Breast epithelium (tissue), 3 donors: ENCODE data around the gene ELP5.

Experiments used
- POLR2A ChIP-seq: fragments of 450-650 bp; IDR thresholded peaks from one replicate; pipeline ENCODE4 v1.6.1; 2016; ENCODE audit warnings: antibody characterized with exemption, mild to moderate bottlenecking, moderate library complexity
- POLR2AphosphoS5 ChIP-seq, 3 donors: sonication (generic); formaldehyde crosslinking; IDR thresholded peaks; one replicate each; pipeline ENCODE4 v1.6.1; 2017; ENCODE audit warnings: antibody characterized with exemption in 3 of 3
- TF ChIP-seq, protein P1 (sequence below), 3 donors: fragments of 450-650 bp; IDR thresholded peaks; one replicate each; pipeline ENCODE4 v1.5.1; 2016 to 2017; ENCODE audit warnings: antibody characterized with exemption in 3 of 3, mild to moderate bottlenecking in 3 of 3, moderate library complexity in 3 of 3

DNA sequence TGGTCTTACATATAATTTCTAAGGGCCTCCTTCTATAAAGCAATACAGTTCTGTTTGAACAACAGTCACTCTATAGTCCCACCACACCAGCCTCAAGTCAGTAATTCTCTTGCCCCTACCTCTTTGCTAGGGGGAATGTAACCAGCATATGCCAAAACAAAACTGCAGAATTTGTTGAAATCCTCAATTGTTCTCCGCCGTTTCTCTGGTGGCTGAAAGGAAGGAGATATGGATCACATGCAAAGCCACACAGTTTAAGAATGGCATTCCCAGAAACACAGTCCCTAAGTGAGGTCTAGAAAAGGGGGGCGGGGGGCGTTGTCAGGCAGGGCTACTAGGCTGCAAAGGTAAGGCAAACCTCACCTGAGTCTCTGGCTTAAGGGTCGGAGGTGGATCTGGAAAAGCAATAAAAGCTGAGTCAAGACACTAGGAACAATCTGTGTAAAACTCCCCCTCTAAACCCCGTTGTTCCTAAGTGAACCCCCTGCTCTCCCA lies 14.7 kb upstream of the ELP5 start:
- TF ChIP-seq, protein P1, sequence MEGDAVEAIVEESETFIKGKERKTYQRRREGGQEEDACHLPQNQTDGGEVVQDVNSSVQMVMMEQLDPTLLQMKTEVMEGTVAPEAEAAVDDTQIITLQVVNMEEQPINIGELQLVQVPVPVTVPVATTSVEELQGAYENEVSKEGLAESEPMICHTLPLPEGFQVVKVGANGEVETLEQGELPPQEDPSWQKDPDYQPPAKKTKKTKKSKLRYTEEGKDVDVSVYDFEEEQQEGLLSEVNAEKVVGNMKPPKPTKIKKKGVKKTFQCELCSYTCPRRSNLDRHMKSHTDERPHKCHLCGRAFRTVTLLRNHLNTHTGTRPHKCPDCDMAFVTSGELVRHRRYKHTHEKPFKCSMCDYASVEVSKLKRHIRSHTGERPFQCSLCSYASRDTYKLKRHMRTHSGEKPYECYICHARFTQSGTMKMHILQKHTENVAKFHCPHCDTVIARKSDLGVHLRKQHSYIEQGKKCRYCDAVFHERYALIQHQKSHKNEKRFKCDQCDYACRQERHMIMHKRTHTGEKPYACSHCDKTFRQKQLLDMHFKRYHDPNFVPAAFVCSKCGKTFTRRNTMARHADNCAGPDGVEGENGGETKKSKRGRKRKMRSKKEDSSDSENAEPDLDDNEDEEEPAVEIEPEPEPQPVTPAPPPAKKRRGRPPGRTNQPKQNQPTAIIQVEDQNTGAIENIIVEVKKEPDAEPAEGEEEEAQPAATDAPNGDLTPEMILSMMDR (IDR thresholded peaks at IDR 0.05), result no peak
- TF ChIP-seq POLR2A (no peak), POLR2AphosphoS5 (IDR thresholded peaks at IDR 0.05) (no peak)
